Daoy (cell line): Measurements from ENCODE around the gene SPATA24. TPM values are rescaled to one million over a fixed set of nuclear protein-coding genes. Genes with fewer than 3 reads are reported as not detected.
"Not testable (repeated sequence)": the region's sequence is repeated elsewhere in the genome, so short reads cannot be mapped to it uniquely, and the experiment has no call there.

ENCODE experiments used
- DNase-seq: peaks from one replicate; pipeline ENCODE4 v3.0.0-alpha.2; 2015; ENCODE audit warnings: low read depth
- total RNA-seq: library from RNA; depleted of rRNA; stranded (reverse); fragments of >200 nt; shearing (Covaris generic); gene quantifications from 2 replicates; pipeline ENCODE4 v1.2.3, GENCODE V29; 2014

The SPATA24 gene
- total RNA-seq, 1 experiment from 2014 or later = 4.9 TPM

GRCh38 chr5:139394654-139395566, 9.0 kb downstream of the SPATA24 start, which contains the start of gene PROB1:
Gene PROB1 (minus strand): TSS chr5:139395104. CDS start chr5:139395081, 23 bp downstream.
- no peak for DNase-seq

- peak; percentile 54 for DNase-seq
Measured at GRCh38 chr5:139394123-139394653, 9.7 kb downstream of the SPATA24 start.

DNA sequence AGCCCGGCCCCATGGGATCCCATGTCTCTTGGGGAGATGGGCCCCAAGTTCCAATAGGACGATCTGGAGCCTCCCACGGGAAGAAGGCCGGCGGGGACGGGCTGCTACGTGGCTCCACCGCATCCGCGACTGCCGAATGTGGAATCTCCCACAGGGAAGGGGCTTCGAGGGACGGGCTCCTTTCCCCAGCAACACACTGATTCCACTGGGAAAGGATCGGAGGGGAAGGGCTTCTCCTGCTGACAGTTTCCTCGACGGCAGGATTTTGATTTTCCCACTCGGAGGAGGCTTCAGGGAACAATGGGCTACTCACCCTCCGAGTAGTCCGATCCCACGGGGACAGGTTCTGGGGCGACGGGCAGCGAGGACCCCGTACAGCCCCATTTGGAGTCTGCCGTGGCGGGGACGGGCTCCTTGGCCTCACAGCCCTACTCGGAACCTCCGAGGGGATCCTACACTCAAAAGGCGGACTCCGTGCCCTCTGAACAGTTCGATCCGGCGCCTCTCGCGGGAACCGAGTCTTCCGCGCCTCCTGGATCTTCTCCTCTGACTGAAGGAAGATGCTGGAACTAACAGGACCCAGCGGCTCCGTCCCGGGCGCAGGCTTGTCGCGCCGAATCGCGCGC, 10.3 kb downstream of the SPATA24 start:
- DNase-seq = no peak

GRCh38 chr5:139392678-139393496, 11.0 kb downstream of the SPATA24 start:
- peak; percentile 71 for DNase-seq

- DNase-seq = no peak
Measured at GRCh38 chr5:139392324-139392677, 11.6 kb downstream of the SPATA24 start.

- DNase-seq = peak; percentile 69
Measured at GRCh38 chr5:139391570-139392323, 12.1 kb downstream of the SPATA24 start.

GRCh38 chr5:139390639-139391569, 13.0 kb downstream of the SPATA24 start:
- DNase-seq = no peak

GRCh38 chr5:139389701-139390638, 13.9 kb downstream of the SPATA24 start, which contains the start of gene MZB1:
Gene MZB1 (minus strand): TSS chr5:139389913. CDS start chr5:139389856, 57 bp downstream.
- DNase-seq = no peak

GRCh38 chr5:139388198-139388821, 15.6 kb downstream of the SPATA24 start:
- DNase-seq = no peak

DNA sequence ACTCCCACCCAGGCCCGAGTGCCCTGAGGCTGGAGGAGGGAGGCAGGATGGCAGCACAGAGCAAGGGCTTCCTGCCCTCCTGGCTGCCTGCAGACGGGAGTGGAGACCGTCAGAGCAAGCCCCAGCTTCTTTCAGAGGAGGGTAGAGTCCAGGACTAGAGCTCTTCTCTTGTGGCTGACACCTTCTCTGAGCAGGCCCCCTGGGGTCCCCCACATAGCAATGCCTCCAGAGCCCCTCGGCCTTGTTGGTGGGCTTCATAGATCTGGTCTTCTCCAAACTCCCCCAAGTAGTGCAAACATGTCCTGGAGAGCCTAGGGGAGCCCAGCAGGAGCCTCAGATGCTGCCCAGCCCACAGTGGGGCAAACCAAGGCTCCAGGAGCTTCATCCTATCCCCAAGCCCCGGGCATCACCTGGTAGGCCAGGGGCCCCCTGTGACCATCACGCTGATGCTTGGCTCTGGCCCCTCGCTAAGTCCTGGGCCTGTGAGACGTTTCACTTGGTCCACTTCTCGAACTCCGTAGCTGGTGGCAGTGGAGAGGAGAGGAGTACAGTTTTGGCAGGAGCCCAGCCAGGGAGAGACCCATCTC, 16.2 kb downstream of the SPATA24 start:
- DNase-seq = no peak

- DNase-seq = not testable (repeated sequence)
Measured at GRCh38 chr5:139386956-139387355, 16.9 kb downstream of the SPATA24 start.

DNA sequence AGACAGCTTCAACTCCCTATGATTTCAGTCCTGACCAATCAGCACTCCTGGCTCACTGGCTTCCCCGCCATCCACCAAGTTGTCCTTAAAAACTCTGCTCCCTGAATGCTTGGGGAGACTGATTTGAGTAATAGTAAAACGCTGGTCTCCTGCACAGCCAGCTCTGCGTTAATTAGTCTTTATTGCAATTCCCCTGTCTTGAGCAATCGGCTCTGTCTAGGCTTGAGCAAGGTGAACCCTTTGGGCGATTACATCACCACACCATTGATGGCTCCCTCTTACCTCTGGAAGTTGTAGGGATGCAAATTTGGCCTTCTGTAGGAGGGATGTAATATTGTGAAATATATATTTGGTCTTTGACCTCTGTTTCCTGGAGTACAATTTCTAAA, 17.8 kb downstream of the SPATA24 start:
- DNase-seq = no peak

DNA sequence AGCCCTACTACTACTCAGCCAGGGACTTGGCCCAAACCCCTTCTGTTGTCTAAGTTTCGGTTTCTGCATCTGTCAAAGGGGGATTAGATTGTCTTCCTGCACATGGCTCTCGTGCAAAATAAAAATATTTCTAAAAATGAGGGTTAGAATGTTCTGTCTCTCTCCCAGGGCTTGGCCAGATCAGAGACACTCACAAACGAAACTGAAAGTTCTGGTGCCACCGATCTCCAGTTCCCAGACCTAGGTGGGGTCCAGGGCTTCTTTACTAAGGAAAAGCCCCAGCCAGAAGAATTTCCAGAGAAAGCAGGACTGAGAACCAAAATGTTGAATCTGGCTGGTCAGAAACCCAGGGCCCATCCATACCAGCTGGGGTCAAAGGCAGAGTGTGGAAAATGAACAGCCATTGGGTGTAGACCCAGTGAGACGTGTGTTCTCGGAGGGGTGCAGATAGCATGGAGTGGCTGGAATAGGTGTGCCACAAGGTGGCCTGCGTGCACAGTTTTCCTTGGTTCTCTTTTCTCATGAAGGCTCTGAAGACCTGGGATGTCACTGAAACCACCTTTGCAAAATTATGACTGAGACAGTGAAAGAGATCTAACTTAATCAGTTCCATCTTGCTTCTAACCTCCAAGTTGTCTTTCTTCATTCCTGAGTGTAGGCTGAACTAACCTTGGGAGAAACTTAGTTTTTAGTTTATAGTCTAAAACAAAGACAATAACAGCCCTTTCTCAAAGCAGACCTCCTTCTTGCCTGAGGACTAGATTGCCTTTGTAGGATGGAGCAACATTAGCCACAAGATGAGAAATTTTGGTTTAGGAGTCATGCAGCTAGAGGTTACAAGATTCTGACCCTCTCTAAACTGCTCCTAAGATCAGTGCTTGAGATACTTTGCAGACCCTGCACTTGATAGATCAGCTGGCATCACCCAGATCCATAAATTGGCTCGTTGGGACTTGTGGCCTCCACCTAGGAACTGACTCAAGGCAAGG, 18.5 kb downstream of the SPATA24 start:
- DNase-seq = peak; percentile 53

DNA sequence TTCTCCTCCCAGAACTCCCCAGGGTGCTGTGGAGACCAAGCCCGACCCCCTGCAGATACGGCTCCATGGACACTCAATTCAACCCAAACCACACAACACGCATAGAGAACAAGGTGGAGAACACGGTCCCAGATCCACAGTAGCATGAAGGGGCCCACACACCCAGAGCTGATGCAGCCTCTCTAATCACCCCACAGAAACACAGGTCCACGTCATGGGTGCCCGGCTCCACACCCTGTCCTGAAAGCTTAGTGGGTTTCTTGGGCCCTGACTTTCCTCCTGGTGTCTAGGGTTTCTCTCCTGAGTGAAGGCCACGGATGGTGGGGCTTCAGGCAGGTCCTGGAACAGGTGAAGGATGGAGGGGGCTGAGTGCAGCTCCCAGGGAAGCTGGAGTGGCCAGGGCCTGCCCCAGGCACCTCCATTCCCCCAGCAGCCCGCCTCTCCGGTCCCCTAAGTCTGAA, 19.3 kb downstream of the SPATA24 start:
- DNase-seq = no peak

- no peak for DNase-seq
Measured at GRCh38 chr5:139383993-139384590, 19.8 kb downstream of the SPATA24 start.
